Measurements from ENCODE around the gene SAG.

- TF ChIP-seq EP300 (IDR thresholded peaks at IDR 0.05) (no peak), POLR2A (IDR thresholded peaks at IDR 0.05) (no peak), POLR2AphosphoS5 (IDR thresholded peaks at IDR 0.05) (no peak)
- TF ChIP-seq, protein P1, sequence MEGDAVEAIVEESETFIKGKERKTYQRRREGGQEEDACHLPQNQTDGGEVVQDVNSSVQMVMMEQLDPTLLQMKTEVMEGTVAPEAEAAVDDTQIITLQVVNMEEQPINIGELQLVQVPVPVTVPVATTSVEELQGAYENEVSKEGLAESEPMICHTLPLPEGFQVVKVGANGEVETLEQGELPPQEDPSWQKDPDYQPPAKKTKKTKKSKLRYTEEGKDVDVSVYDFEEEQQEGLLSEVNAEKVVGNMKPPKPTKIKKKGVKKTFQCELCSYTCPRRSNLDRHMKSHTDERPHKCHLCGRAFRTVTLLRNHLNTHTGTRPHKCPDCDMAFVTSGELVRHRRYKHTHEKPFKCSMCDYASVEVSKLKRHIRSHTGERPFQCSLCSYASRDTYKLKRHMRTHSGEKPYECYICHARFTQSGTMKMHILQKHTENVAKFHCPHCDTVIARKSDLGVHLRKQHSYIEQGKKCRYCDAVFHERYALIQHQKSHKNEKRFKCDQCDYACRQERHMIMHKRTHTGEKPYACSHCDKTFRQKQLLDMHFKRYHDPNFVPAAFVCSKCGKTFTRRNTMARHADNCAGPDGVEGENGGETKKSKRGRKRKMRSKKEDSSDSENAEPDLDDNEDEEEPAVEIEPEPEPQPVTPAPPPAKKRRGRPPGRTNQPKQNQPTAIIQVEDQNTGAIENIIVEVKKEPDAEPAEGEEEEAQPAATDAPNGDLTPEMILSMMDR (IDR thresholded peaks at IDR 0.05) = no peak
Measured at GRCh38 chr2:233352141-233352842, 44.7 kb downstream of the SAG start.

Measured in stomach (tissue), 4 donors.